Cardiac muscle cell (in vitro differentiated cells and primary cell): ENCODE results near the gene PPM1N. TPM values are rescaled to one million over a fixed set of nuclear protein-coding genes. Genes with fewer than 3 reads are reported as not detected.

ENCODE experiments used
- DNase-seq, 2 donors: peaks; one replicate each; pipeline versions ENCODE4 v3.0.0 to v3.0.0-alpha.2; 2010 to 2017; ENCODE audit warnings: low read depth in 1 of 2, low spot score in 1 of 2
- H3K27ac ChIP-seq: fragments of 200-600 bp; sonication (generic); 2 replicates; pipeline ENCODE4 v1.5.1; 2016
- H3K27me3 ChIP-seq: fragments of 200-600 bp; sonication (generic); 2 replicates; pipeline ENCODE4 v1.6.0; 2016; ENCODE audit warnings: control low read depth
- H3K36me3 ChIP-seq: fragments of 200-600 bp; sonication (generic); 2 replicates; pipeline ENCODE4 v1.5.1; 2016; ENCODE audit warnings: control low read depth
- H3K4me1 ChIP-seq: fragments of 200-600 bp; sonication (generic); 2 replicates; pipeline ENCODE4 v1.8.1; 2017; ENCODE audit warnings: low read depth, mild to moderate bottlenecking, mixed run types
- H3K4me3 ChIP-seq: fragments of 200-600 bp; sonication (generic); 2 replicates; pipeline ENCODE4 v1.5.1; 2016; ENCODE audit warnings: mild to moderate bottlenecking
- H3K9me3 ChIP-seq: fragments of 200-600 bp; sonication (generic); 2 replicates; pipeline ENCODE4 v1.5.1; 2017; ENCODE audit warnings: low read depth, mild to moderate bottlenecking, control low read depth
- CTCF ChIP-seq: IDR thresholded peaks from 2 replicates; pipeline ENCODE4 v1.5.1; 2012; ENCODE audit warnings: low read depth, mild to moderate bottlenecking, low read length
- polyA plus RNA-seq: library from polyadenylated mRNA; unstranded; fragments of >200 nt; fragmentation: Nextera tagmentation; extraction: Ambion mirVana; gene quantifications from 2 replicates; pipeline ENCODE4 v1.2.1, GENCODE V29; 2016
- total RNA-seq: library from RNA; depleted of rRNA; stranded (reverse); fragments of >200 nt; gene quantifications from 2 replicates; pipeline ENCODE4 v1.2.3, GENCODE V29; 2016

PPM1N gene
- total and polyA plus RNA-seq, 2 experiments from 2014 or later, result 1.2 to 2.9 TPM

- DNase-seq, result peak in 1 of 2 donors; percentile 24
- Histone ChIP-seq H3K36me3 (no peaks in the 10 kb centered on the region), H3K4me1 (peaks cover 14% of the 10 kb centered on the region), H3K4me3 (no peak overlapping the region), H3K27ac (no peak overlapping the region), H3K27me3 (no peaks in the 10 kb centered on the region), H3K9me3 (no peaks in the 10 kb centered on the region)
- TF ChIP-seq CTCF, result no peak
Observed at GRCh38 chr19:45474606-45475521, 23.4 kb upstream of the PPM1N start.

- H3K27ac ChIP-seq, result no peak overlapping the region
- TF ChIP-seq CTCF, result no peak
- no peaks in the 10 kb centered on the region for H3K36me3 ChIP-seq
- no peak overlapping the region for H3K4me3 ChIP-seq
- no peaks in the 10 kb centered on the region for H3K27me3 ChIP-seq
- no peak for DNase-seq
- peaks cover 6% of the 10 kb centered on the region for H3K4me1 ChIP-seq
- H3K9me3 ChIP-seq, result no peaks in the 10 kb centered on the region
Observed at GRCh38 chr19:45475537-45476291, 22.5 kb upstream of the PPM1N start.

- no peaks in the 10 kb centered on the region for H3K27me3 ChIP-seq
- H3K9me3 ChIP-seq, result no peaks in the 10 kb centered on the region
- H3K36me3 ChIP-seq, result no peaks in the 10 kb centered on the region
- no peak overlapping the region for H3K27ac ChIP-seq
- no peak overlapping the region for H3K4me3 ChIP-seq
- peaks cover 4% of the 10 kb centered on the region for H3K4me1 ChIP-seq
- no peak for TF ChIP-seq CTCF
- DNase-seq, result no peak
Observed at GRCh38 chr19:45476304-45476703, 21.9 kb upstream of the PPM1N start.

- no peaks in the 10 kb centered on the region for H3K9me3 ChIP-seq
- TF ChIP-seq CTCF, result no peak
- H3K4me3 ChIP-seq, result no peak overlapping the region
- no peaks in the 10 kb centered on the region for H3K27me3 ChIP-seq
- DNase-seq, result no peak
- no peaks in the 10 kb centered on the region for H3K36me3 ChIP-seq
- H3K4me1 ChIP-seq, result peaks cover 4% of the 10 kb centered on the region
- H3K27ac ChIP-seq, result peak overlapping the region; percentile 28
Observed at GRCh38 chr19:45477186-45477585, 21.1 kb upstream of the PPM1N start.

- no peaks in the 10 kb centered on the region for H3K9me3 ChIP-seq
- no peak for TF ChIP-seq CTCF
- DNase-seq, result no peak
- peak overlapping the region; percentile 53 for H3K4me3 ChIP-seq
- H3K4me1 ChIP-seq, result peaks cover under 1% of the 10 kb centered on the region
- no peaks in the 10 kb centered on the region for H3K27me3 ChIP-seq
- H3K36me3 ChIP-seq, result no peaks in the 10 kb centered on the region
- H3K27ac ChIP-seq, result peak overlapping the region; percentile 100
Observed at GRCh38 chr19:45477713-45478453, 20.4 kb upstream of the PPM1N start.
